Naive thymus-derived CD8-positive, alpha-beta T cell (primary cell): ENCODE results near the gene MUTYH. TPM values are rescaled to one million over a fixed set of nuclear protein-coding genes. Genes with fewer than 3 reads are reported as not detected.
A peak's percentile ranks its signal among the peaks of the same experiment; 100 is the strongest.

Experiments
- ATAC-seq, 2 donors: fragments of 150-1000 bp; cut with Tn5 transposase in 1 of 2; sonication (Bioruptor Pico), chemical (Tn5 transposase) in 1 of 2; 1 replicate in 1 of 2; 2 replicates in 1 of 2; pipeline ENCODE4 v1.10.0; 2021; ENCODE audit warnings: mild to moderate bottlenecking in 2 of 2, moderate library complexity in 2 of 2
- POLR2A ChIA-PET: fragments of 350-600 bp; sonication (Branson Sonifier 250); formaldehyde crosslinking; loops from one replicate; lab custom pipeline; 2021; ENCODE audit warnings: antibody characterized with exemption; lab: Charles Lee
- DNase-seq, 10 donors: peaks; one replicate each; pipeline versions ENCODE4 v3.0.0 to v3.0.0-alpha.2; 2020 to 2022
- H3K27ac Mint-ChIP-seq, 10 donors: one replicate each; pipeline ENCODE4 v1.8.0; 2020 to 2022; ENCODE audit warnings: mild to moderate bottlenecking in 10 of 10, mixed read lengths in 10 of 10, moderate library complexity in 4 of 10, inconsistent platforms in 1 of 10
- H3K27me3 Mint-ChIP-seq, 5 donors: one replicate each; pipeline ENCODE4 v1.8.0; 2021 to 2022; ENCODE audit warnings: mixed read lengths in 5 of 5
- H3K36me3 Mint-ChIP-seq, 3 donors: one replicate each; pipeline ENCODE4 v1.8.0; 2020 to 2022; ENCODE audit warnings: mixed read lengths in 3 of 3, mild to moderate bottlenecking in 2 of 3, inconsistent platforms in 1 of 3
- H3K4me1 Mint-ChIP-seq, 4 donors: one replicate each; pipeline ENCODE4 v1.8.0; 2021 to 2022; ENCODE audit warnings: mixed read lengths in 4 of 4
- H3K4me3 Mint-ChIP-seq, 10 donors: one replicate each; pipeline ENCODE4 v1.8.0; 2020 to 2022; ENCODE audit warnings: mild to moderate bottlenecking in 10 of 10, mixed read lengths in 10 of 10, moderate library complexity in 6 of 10, inconsistent platforms in 1 of 10
- H3K9me3 Mint-ChIP-seq, 9 donors: one replicate each; pipeline ENCODE4 v1.8.0; 2020 to 2022; ENCODE audit warnings: mixed read lengths in 9 of 9, mild to moderate bottlenecking in 3 of 9, inconsistent platforms in 1 of 9, moderate library complexity in 1 of 9
- polyA plus RNA-seq, 3 donors: library from polyadenylated mRNA; unstranded; fragments of 300-500 nt; fragmentation: Illumina TruSeq; gene quantifications; one replicate each; pipeline ENCODE4 v1.2.3, GENCODE V29; 2021
- total RNA-seq, 8 experiments: library from RNA in 2 of 8; stranded (reverse) in 2 of 8; gene quantifications; one replicate each; pipeline ENCODE4 v1.2.3 and lab custom pipeline; 2021 to 2026

The MUTYH gene
- total and polyA plus RNA-seq, 5 experiments from 2014 or later, result 21.8 to 79.7 (median 24.7) TPM

GRCh38 chr1:45329445-45329844 is 10.8 kb downstream of the MUTYH start:
- POLR2A ChIA-PET, result interaction anchor here (0.6 to 6.4 kb wide), 2 partner anchors 11 to 27 kb away, joined by 3 to 64 read pairs; partner anchors contain the start of genes MUTYH and TOE1
- Mint-ChIP-seq H3K4me1 (peaks cover 5 to 26% (median 17%) of the 10 kb centered on the region in 4 donors), H3K36me3 (peaks cover 0 to 27% (median 0%) of the 10 kb centered on the region in 3 donors), H3K4me3 (peak overlapping the region in 1 of 10 donors; percentile 8), H3K9me3 (no peaks in the 10 kb centered on the region), H3K27ac (peak overlapping the region in 3 of 10 donors; percentile 6 to 57 (median 34)), H3K27me3 (no peaks in the 10 kb centered on the region)
- no peak for DNase-seq
- no peak for ATAC-seq

- ATAC-seq (no peak), DNase-seq (no peak)
- Mint-ChIP-seq H3K36me3 (peaks cover 0 to 26% (median 0%) of the 10 kb centered on the region in 3 donors), H3K9me3 (no peaks in the 10 kb centered on the region), H3K27ac (peak overlapping the region in 5 of 10 donors; percentile 6 to 54 (median 22)), H3K4me1 (peaks cover 0 to 20% (median 11%) of the 10 kb centered on the region in 4 donors), H3K4me3 (peak overlapping the region in 8 of 10 donors; percentile 43 to 83 (median 65)), H3K27me3 (peaks cover 0 to 2% (median 0%) of the 10 kb centered on the region in 5 donors)
- POLR2A ChIA-PET, result interaction anchor here (0.5 to 6.4 kb wide), 3 partner anchors 11 to 491 kb away, joined by 3 to 64 read pairs (median 3); partner anchors contain the start of genes MUTYH and TOE1
These were observed 11.6 kb downstream of the MUTYH start for GRCh38 chr1:45328680-45329079.

GRCh38 chr1:45327644-45328515 is 12.4 kb downstream of the MUTYH start:
- Mint-ChIP-seq H3K9me3 (no peaks in the 10 kb centered on the region), H3K27me3 (peaks cover 0 to 2% (median 0%) of the 10 kb centered on the region in 5 donors), H3K36me3 (peaks cover 0 to 18% (median 0%) of the 10 kb centered on the region in 3 donors), H3K27ac (peak overlapping the region in 7 of 10 donors; percentile 14 to 85 (median 61)), H3K4me1 (peaks cover 0 to 20% (median 11%) of the 10 kb centered on the region in 4 donors), H3K4me3 (peak overlapping the region; percentile 62 to 85 (median 71))
- POLR2A ChIA-PET, result interaction anchor here (0.5 to 6.4 kb wide), 7 partner anchors 8 to 490 kb away, joined by 3 to 64 read pairs (median 4); partner anchors contain the start of genes MUTYH and TOE1
- DNase-seq (no peak), ATAC-seq (no peak)

- ATAC-seq, result peak; percentile 84 to 85
- POLR2A ChIA-PET, result interaction anchor here (0.8 to 6.4 kb wide), 9 partner anchors 9 to 517 kb away, joined by 3 to 64 read pairs (median 4); partner anchors contain the start of genes MUTYH and TOE1
- H3K4me3 Mint-ChIP-seq, result peak within 1 kb of the TSS; percentile 81 to 92 (median 84)
- H3K4me1 Mint-ChIP-seq, result peaks cover 0 to 20% (median 11%) of the 10 kb centered on the region in 4 donors
- DNase-seq, result peak; percentile 27 to 76 (median 51)
- peak within 1 kb of the TSS in 9 of 10 donors; percentile 14 to 86 (median 61) for H3K27ac Mint-ChIP-seq
- peaks cover 0 to 3% (median 0%) of the 10 kb centered on the region in 5 donors for H3K27me3 Mint-ChIP-seq
- H3K36me3 Mint-ChIP-seq, result peaks cover 0 to 13% (median 0%) of the 10 kb centered on the region in 3 donors
- H3K9me3 Mint-ChIP-seq, result no peaks in the 10 kb centered on the region
These were observed 13.3 kb downstream of the MUTYH start, which contains the start of gene HPDL for GRCh38 chr1:45326627-45327623. Gene HPDL, plus strand, starts transcription at chr1:45326895. Its CDS starts 254 bp downstream, at chr1:45327149.

GRCh38 chr1:45325851-45326506 is 14.3 kb downstream of the MUTYH start:
- H3K9me3 Mint-ChIP-seq, result no peaks in the 10 kb centered on the region
- POLR2A ChIA-PET, result interaction anchor here (1.0 to 6.4 kb wide), 4 partner anchors 14 to 507 kb away, joined by 3 to 64 read pairs (median 10); partner anchors contain the start of genes MUTYH and TOE1
- peaks cover 0 to 20% (median 11%) of the 10 kb centered on the region in 4 donors for H3K4me1 Mint-ChIP-seq
- H3K4me3 Mint-ChIP-seq, result peak overlapping the region; percentile 81 to 92 (median 84)
- ATAC-seq (peak in 1 of 2 donors; percentile 5), DNase-seq (no peak)
- peaks cover 0 to 11% (median 0%) of the 10 kb centered on the region in 3 donors for H3K36me3 Mint-ChIP-seq
- peaks cover 0 to 4% (median 0%) of the 10 kb centered on the region in 5 donors for H3K27me3 Mint-ChIP-seq
- H3K27ac Mint-ChIP-seq, result peak overlapping the region in 6 of 10 donors; percentile 14 to 86 (median 50)

GRCh38 chr1:45322486-45323040 is 17.7 kb downstream of the MUTYH start:
- Mint-ChIP-seq H3K27me3 (peaks cover 0 to 4% (median 0%) of the 10 kb centered on the region in 5 donors), H3K4me3 (no peak overlapping the region), H3K27ac (no peak overlapping the region), H3K4me1 (peaks cover 0 to 7% (median 3%) of the 10 kb centered on the region in 4 donors), H3K9me3 (no peaks in the 10 kb centered on the region), H3K36me3 (no peaks in the 10 kb centered on the region)
- DNase-seq (no peak), ATAC-seq (no peak)
- POLR2A ChIA-PET, result interaction anchor here (0.9 to 2.4 kb wide), 2 partner anchors 16 to 19 kb away, joined by 3 to 6 read pairs; no protein-coding TSS in a partner anchor

GRCh38 chr1:45321444-45321843 is 18.8 kb downstream of the MUTYH start:
- no peaks in the 10 kb centered on the region for H3K9me3 Mint-ChIP-seq
- H3K36me3 Mint-ChIP-seq, result no peaks in the 10 kb centered on the region
- POLR2A ChIA-PET, result no interaction called here
- H3K27me3 Mint-ChIP-seq, result peaks cover 0 to 4% (median 0%) of the 10 kb centered on the region in 5 donors
- H3K27ac Mint-ChIP-seq, result no peak overlapping the region
- H3K4me3 Mint-ChIP-seq, result no peak overlapping the region
- ATAC-seq (no peak), DNase-seq (no peak)
- H3K4me1 Mint-ChIP-seq, result peaks cover 0 to 5% (median 2%) of the 10 kb centered on the region in 4 donors

- no peak for DNase-seq
- Mint-ChIP-seq H3K27ac (no peak overlapping the region), H3K36me3 (no peaks in the 10 kb centered on the region), H3K4me3 (no peak overlapping the region), H3K4me1 (no peaks in the 10 kb centered on the region), H3K9me3 (no peaks in the 10 kb centered on the region), H3K27me3 (peaks cover 0 to 4% (median 0%) of the 10 kb centered on the region in 5 donors)
- no peak for ATAC-seq
- POLR2A ChIA-PET, result no interaction called here
These were observed 20.5 kb downstream of the MUTYH start for GRCh38 chr1:45319761-45320160.

- ATAC-seq, result no peak
- H3K4me1 Mint-ChIP-seq, result no peaks in the 10 kb centered on the region
- H3K4me3 Mint-ChIP-seq, result no peak overlapping the region
- no peak for DNase-seq
- H3K36me3 Mint-ChIP-seq, result no peaks in the 10 kb centered on the region
- H3K27ac Mint-ChIP-seq, result no peak overlapping the region
- POLR2A ChIA-PET, result no interaction called here
- peaks cover 0 to 3% (median 2%) of the 10 kb centered on the region in 5 donors for H3K27me3 Mint-ChIP-seq
- H3K9me3 Mint-ChIP-seq, result no peaks in the 10 kb centered on the region
These were observed 23.1 kb downstream of the MUTYH start for GRCh38 chr1:45317166-45317565.

GRCh38 chr1:45314266-45314665 is 26.0 kb downstream of the MUTYH start:
- no peaks in the 10 kb centered on the region for H3K9me3 Mint-ChIP-seq
- ATAC-seq (no peak), DNase-seq (no peak)
- no peak overlapping the region for H3K27ac Mint-ChIP-seq
- H3K4me1 Mint-ChIP-seq, result no peaks in the 10 kb centered on the region
- H3K4me3 Mint-ChIP-seq, result no peak overlapping the region
- POLR2A ChIA-PET, result no interaction called here
- H3K27me3 Mint-ChIP-seq, result peaks cover 0 to 3% (median 0%) of the 10 kb centered on the region in 5 donors
- no peaks in the 10 kb centered on the region for H3K36me3 Mint-ChIP-seq

GRCh38 chr1:45306905-45307304 is 33.3 kb downstream of the MUTYH start:
- Mint-ChIP-seq H3K27me3 (peaks cover 0 to 1% (median 0%) of the 10 kb centered on the region in 5 donors), H3K4me1 (peaks cover 5 to 32% (median 20%) of the 10 kb centered on the region in 4 donors), H3K4me3 (no peak overlapping the region), H3K36me3 (no peaks in the 10 kb centered on the region), H3K27ac (peak overlapping the region in 1 of 10 donors; percentile 73), H3K9me3 (no peaks in the 10 kb centered on the region)
- DNase-seq (no peak), ATAC-seq (no peak)
- POLR2A ChIA-PET, result interaction anchor here (1.3 to 1.4 kb wide), 2 partner anchors 16 to 33 kb away, joined by 3 to 5 read pairs; partner anchors contain the start of gene TOE1
